Iris pigment epithelial cell (primary cell): ENCODE measurements around the gene DESI1.

Experiments used
- DNase-seq: peaks from one replicate; pipeline ENCODE4 v3.0.0-alpha.2; 2011; ENCODE audit warnings: low read depth

The DESI1 gene

DNA sequence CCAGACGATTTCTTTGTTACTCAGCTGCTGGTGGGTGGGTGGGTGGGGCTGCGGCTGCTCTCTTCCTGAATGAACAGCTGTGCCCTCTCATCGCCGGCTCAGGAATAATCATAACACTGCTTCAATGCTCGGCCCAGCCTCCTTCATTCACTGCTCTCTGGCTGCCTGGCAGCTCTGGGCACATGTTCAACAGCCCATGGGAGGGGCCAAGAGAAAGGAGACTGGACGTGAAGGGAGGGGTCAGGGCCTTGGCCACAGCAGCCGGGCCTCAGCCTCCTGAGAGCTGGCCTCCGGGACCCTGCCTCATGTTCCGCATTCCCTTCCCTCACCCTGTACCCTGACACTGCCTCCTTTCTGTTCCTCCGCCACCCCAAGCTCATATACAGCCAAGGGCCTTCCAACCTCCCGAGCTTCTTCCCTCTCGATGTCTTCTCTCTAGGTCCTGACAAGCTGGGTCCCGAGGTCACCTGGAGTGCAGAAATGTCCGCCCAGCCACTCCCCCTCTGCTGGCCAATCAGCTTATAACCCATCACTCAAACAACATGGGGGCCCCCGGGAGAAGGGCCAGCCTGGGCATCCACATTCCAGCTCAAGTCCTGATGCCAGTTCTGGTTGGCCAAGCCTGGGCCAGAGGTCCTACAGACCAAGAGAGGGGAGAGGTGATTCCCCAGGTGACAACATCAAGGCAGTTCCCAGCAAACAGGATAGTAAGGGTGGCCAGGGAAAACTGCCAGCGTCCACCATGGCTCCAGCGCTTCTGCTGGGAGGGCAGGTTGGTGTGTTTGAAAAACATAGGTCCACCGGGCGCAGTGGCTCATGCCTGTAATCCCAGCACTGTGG is 63.2 kb downstream of the DESI1 start:
- DNase-seq: peak; percentile 72

DNA sequence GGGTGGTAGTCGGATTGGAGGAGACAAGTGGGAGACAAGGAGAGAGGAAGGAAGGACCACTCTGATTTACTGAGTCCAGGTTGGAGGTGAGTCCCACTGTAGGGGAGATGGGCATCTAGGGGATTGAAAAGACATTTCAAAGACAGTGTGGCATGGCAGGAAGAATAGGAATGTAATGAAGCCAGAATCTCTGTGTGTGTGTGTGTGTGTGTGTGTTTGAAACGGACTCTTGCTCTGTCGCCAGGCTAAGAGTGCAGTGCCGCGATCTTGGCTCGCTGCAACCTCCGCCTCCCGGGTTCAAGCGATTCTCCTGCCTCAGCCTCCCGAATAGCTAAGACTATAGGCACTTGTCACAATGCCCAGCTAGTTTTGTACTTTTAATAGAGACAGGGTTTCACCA is 64.3 kb downstream of the DESI1 start:
- DNase-seq: no peak

DNA sequence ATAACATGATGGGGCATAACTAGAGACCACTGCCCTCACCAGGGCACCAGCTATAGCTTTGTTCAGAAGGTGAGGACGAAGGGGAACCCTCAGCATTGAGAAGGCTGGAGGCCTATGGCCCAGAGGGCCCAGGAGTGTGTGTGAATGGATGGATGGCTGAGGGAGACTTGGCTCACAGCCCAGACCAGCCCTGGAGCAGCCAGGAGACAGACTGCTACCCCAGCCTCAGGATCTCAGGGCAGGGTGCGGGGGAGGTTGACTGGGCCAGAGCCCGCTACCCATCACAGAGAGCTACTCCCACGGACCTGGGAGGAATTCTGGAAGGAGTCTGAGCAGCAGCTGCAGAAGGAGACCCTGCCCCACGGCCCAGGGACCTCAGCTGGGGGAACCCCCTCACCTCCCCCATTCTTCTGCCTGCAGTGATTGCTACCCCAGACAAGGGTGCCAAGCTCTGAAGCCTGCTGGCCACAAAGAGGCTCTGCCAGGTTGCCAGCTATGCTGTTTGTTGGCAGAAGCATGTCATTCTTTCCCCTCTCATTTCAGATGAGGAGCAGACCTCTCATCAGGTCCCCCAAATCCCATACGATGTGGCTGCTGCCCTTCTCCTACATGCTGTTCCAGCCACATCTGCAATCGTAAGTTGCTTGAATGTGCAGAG is 65.4 kb downstream of the DESI1 start:
- no peak for DNase-seq

DNA sequence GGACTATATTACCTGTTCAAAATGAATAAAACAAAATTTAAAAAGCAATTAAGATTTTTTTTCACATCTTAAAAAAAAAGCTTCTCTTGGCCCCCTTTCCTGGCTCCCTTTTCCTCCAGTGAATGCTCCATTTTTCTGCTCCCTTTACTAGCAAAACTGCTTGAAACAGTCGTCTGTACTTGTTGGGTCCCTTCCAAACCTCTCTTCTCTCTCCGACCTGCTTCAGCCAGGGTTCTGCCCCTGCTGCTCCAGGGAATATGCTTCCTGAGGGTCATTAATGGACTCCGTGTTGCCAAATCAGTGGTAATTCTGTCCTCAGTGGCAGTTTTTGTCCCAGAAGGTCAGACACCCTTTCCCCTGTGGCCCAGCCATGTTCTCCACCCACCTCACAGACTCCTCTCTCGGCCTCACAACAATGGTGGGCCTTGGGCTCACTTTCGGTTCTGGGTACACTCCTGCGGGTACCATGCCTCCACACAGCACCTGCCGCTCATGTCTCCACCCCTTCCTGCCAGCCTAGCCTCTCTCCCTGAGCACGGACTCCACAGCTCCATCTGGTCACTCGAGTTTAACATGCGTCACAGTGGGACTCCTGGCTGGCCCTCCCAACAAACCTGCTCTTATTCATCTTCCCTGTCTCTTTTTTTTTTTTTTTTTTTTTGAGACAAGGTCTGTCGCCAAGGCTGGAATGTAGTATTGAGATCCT is 68.8 kb downstream of the DESI1 start:
- DNase-seq: no peak

DNA sequence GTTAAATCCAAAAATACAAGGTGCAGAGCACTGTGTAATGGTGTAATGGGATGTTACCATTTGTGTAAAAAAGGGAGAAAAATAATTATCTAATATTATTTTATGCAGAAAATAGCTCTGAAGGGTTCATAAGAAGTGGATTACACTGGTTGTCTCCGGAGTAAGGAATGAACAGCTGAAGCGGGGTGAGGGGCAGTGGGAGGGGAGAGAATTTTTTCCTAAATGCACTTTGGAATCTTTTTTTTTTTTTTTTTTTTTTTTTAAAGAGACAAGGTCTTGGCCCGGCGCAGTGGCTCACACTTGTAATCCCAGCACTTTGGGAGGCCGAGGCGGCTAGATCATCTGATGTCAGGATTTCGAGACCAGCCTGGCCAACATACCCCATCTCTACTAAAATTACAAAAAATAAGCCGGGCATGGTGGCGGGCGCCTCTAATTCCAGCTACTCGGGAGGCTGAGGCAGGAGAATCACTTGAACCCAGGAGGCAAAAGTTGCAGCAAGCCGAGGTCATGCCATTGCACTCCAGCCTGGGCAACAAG is 69.8 kb downstream of the DESI1 start:
- no peak for DNase-seq

DNA sequence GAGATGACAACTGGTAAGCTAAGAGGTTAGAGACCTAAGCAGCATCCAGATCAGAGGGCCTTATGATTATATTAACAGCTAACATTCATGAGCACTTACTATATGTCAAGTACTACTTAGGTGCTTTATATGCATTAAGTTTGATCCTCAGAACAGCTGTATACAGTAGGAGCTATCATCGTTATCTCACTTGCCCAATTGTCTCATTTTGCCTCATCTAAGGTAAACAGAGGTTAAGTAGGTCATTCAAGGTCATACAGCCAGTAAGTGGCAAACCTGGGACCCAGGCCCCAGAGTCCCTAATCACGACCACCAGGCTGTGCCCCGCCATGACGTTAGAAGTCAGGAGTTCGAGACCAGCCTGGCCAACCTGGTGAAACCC is 72.0 kb downstream of the DESI1 start:
- no peak for DNase-seq
